Measurements from ENCODE around the gene CDK14.
"Not testable (repeated sequence)": the region's sequence is repeated elsewhere in the genome, so short reads cannot be mapped to it uniquely, and the experiment has no call there.

Gene CDK14

GRCh38 chr7:90751595-90751994 lies 155.5 kb downstream of the CDK14 start:
- DNase-seq (ENCODE audit: extremely low read depth, low read depth) = no peak
- TF ChIP-seq, protein P1, sequence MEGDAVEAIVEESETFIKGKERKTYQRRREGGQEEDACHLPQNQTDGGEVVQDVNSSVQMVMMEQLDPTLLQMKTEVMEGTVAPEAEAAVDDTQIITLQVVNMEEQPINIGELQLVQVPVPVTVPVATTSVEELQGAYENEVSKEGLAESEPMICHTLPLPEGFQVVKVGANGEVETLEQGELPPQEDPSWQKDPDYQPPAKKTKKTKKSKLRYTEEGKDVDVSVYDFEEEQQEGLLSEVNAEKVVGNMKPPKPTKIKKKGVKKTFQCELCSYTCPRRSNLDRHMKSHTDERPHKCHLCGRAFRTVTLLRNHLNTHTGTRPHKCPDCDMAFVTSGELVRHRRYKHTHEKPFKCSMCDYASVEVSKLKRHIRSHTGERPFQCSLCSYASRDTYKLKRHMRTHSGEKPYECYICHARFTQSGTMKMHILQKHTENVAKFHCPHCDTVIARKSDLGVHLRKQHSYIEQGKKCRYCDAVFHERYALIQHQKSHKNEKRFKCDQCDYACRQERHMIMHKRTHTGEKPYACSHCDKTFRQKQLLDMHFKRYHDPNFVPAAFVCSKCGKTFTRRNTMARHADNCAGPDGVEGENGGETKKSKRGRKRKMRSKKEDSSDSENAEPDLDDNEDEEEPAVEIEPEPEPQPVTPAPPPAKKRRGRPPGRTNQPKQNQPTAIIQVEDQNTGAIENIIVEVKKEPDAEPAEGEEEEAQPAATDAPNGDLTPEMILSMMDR (IDR thresholded peaks at IDR 0.05; ENCODE audit: low read depth, low read length) = no peak

- TF ChIP-seq, protein P1 (IDR thresholded peaks at IDR 0.05; ENCODE audit: low read depth, low read length) = no peak
- no peak for DNase-seq (ENCODE audit: extremely low read depth, low read depth)
Observed at GRCh38 chr7:90752051-90752450, 155.9 kb downstream of the CDK14 start.

DNA sequence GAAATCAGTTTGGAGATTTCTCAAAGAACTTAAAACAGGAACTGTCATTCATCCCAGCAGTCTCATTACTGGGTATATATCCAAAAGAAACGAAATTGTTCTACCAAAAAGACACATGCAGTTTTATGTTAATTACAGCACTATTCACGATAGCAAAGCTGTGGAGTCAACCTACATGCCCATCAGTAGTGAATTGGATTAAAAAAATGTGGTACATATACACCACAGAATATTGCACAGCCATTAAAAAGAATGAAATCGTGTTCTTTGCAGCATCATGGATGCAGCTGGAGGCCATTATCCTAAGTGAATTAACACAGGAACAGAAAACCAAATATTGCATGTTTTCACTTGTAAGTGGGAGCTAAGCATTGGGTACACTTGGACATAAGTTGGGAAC lies 158.9 kb downstream of the CDK14 start:
- no peak for DNase-seq (ENCODE audit: extremely low read depth, low read depth)
- TF ChIP-seq, protein P1 (IDR thresholded peaks at IDR 0.05; ENCODE audit: low read depth, low read length) = no peak

DNA sequence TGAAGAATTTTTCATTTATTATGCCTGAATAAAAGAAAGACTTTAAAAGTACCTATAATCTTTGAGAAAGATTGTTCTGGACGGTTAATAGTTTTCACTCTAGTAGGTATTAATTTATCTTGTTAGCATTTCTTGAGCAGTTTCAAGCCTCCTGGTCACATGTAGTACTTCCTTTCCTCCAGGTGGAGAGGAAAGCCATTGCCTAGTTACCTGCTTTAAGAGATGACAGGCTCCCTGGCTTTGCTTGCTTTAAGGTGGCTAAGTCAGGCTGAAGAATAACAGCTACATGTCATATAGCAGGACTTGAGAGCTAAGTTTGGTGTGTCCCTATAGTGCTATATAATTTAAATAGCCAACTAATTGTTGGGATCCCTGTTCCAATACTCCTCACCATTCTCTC lies 160.2 kb downstream of the CDK14 start:
- no peak for DNase-seq (ENCODE audit: extremely low read depth, low read depth)
- TF ChIP-seq, protein P1 (IDR thresholded peaks at IDR 0.05; ENCODE audit: low read depth, low read length) = no peak

DNA sequence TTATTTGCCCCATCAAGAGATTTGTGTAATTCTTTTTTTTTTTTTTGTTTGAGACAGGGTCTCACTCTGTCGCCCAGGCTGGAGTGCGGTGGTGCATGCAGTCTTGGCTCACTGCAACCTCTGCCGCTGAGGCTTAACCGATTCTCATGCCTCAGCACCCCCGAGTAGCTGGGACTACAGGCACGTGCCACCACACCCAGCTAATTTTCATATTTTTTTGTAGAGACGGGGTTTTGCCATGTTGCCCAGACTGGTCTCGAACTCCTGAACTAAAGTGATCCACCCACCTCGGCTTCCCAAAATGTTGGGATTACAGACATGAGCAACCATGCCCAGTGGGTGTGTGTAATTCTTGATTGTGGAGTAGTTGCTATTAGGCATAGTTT lies 161.4 kb downstream of the CDK14 start:
- DNase-seq (ENCODE audit: extremely low read depth, low read depth) = not testable (repeated sequence)

DNA sequence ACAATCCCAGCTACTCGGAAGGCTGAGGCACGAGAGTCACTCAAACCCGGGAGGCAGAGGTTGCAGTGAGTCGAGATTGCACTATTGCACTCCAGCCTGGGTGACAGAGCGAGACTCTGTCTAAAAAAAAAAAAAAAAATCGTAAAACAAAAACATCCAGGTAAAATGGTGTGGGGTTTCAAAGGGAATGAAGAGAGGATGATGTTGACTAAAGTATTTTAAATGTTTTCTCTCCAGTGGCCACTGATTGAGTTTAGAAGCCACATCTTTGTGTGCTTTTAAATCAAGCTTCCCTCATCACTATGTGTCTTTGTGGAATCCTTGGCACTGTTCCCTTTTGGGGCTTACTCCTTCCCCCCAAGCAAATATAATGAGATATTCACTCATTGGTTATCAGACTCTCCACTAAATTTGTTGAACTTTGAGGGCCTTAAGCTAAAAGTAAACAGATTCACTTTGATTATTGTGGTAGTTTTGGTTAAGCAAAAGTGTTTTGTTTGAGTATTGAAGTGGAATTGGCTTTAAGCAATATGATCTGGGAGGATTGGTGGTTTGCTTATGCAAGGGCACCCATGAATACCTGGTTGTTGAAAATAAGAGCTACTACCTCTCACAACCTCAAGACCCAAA lies 162.9 kb downstream of the CDK14 start:
- DNase-seq (ENCODE audit: extremely low read depth, low read depth) = no peak
- TF ChIP-seq, protein P1 (IDR thresholded peaks at IDR 0.05; ENCODE audit: low read depth, low read length) = no peak

DNA sequence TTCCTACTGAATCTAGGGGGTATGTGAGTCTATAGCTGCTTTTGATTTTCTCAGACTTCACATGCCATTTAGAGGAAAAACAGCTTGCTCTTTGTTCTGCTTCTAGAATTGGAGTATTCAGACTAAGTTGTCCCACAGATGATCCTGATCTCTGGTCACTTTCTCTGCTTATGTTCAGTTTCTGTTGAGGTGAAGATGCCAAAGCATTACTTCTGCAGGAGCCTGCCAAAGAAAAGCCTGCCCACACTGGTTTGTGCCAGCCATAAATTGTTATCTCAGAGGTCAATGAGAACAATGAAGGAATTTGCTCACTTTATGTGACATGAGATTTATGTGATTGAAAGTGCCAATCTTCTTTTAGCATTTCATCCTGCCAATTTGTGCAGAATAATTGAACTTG lies 163.6 kb downstream of the CDK14 start:
- DNase-seq (ENCODE audit: extremely low read depth, low read depth) = no peak
- TF ChIP-seq, protein P1 (IDR thresholded peaks at IDR 0.05; ENCODE audit: low read depth, low read length) = no peak

GRCh38 chr7:90760892-90761291 lies 164.8 kb downstream of the CDK14 start:
- TF ChIP-seq, protein P1 (IDR thresholded peaks at IDR 0.05; ENCODE audit: low read depth, low read length) = no peak
- no peak for DNase-seq (ENCODE audit: extremely low read depth, low read depth)

Data from AG09319 (cell line).